Stimulated activated CD4-positive, alpha-beta T cell treated with anti-CD3 and anti-CD28 coated beads, Interleukin-1b, Interleukin-23, amount 100 ng/mL, for 4 hours (primary cell): ENCODE measurements around the gene GGA2.
"Not testable (repeated sequence)": the region's sequence is repeated elsewhere in the genome, so short reads cannot be mapped to it uniquely, and the experiment has no call there.

Experiments
- DNase-seq, 2 donors: peaks; one replicate each; pipeline ENCODE4 v3.0.0-alpha.2; 2020; ENCODE audit warnings: low read depth in 2 of 2

The GGA2 gene

DNA sequence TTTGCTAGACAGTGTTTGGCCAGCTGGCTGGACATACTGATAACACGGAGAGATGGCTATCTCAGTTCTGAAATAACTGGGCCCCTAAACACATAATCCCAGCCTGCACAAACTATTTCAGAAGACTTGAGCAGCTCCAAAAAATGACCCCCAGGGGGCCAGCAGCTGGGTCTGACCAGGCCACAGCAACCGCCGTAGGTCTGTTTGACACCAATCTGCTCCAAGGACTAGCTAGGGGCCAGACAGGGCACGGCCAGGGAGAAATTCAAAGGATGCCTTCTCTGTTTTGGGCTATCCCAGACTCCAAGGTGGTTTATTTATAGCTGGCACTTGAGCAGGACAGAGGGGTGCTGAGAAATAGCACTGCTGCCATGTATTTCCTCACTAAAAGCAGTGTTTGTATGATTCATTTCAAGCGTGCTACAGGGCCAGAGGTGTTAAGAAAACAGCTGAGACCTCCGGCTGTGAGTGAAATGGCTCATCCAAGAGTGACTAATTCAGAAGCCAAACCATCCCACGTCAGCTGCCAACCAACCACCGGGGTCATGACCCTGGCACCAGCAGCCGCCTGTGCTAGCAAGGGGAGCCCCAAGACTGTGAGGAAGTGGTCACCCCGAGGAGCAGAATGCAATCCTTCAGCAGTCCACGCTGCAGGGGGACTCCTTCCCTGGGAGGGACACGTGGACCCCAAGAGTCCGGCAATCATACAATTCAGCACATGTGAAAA, 5.7 kb downstream of the GGA2 start:
- peak; percentile 37 to 38 for DNase-seq

DNA sequence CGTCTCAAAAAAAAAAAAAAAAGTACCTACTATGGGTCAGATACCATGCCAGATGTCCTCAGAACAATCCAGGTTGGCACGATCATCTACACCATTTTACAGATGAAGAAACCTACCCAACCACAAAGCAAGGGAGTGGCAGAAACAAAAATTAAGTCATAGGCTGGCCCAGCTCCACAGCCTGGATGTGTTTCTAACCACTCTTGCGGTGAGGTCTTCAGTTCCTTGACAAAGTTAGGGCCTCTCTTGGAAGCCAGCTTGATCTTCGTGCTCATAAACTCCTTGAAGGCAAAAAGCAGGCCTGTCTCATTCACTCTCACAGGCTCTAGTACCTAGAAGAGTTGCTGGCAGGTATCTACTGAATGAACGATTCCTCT, 6.2 kb downstream of the GGA2 start:
- no peak for DNase-seq

DNA sequence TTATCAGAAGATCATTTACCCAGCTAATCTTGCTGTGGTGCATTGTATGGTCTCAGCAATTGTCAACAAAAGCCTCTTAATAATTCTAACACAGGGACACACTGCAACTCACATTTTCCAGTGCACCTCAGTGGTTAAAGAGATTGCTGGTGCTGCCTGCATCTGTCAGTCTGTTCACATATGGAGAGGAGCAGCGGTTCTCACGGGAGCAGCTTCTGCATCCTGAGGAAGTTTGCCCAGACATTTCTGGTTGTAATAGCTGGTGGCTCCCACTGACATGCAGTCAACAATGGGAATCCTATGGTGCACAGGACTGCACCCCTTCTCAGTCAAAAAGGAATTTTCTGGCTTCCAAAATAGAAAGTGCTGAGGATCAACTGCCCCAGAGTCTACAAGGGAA, 7.8 kb downstream of the GGA2 start:
- no peak for DNase-seq

DNA sequence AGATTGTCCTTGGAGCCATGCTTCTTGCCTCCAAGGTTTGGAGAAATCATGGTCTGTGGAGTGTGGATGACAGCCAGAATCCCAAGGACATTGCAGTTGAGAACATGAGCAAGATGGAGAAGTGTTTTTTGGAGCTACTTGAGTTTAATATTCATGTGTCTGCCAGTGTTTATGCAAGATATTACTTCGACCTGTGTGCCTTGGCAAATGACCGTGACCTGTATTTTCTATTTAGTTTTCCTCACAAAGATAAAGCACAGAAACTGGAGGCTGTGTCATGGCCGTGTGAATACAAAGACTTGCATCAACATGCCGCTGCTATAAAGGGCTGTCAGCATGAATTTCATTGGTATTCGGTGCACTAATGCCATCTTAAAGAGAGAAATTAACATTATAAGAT, 9.0 kb downstream of the GGA2 start:
- DNase-seq = no peak

GRCh38 chr16:23500862-23501225, 9.4 kb downstream of the GGA2 start:
- DNase-seq = no peak

DNA sequence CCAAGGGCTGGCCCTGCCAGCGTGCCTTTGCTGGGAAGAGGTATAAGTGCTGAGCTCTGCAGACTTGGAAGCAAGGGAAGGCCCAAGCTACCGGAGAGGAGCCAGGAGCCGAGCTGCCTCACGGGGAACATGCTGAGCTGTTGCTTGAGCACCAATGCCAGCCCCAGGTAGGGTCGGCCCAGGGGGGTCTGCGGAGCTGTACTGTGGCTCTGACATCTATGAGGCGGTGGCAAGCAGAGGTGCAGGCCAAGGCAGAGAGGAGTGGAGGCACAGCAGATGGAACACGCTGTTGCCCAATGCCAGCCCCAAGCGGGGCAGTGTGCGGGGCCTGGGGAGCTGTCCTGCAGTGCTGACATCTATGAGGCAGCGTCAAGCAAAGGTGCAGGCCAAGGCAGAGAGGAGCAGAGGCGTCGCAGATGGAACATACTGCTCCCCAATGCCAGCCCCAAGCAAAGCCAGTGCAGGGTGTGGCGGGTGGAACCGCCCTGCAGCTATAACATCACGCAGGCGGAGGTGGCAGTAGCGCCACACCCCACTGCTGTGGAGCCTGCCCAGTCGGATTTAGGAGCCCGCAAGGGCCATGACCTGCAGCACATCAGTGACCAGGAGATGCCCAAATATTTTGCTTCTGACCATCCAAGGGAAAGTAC, 10.0 kb downstream of the GGA2 start:
- DNase-seq = no peak

GRCh38 chr16:23499801-23500200, 10.5 kb downstream of the GGA2 start:
- DNase-seq = no peak

DNA sequence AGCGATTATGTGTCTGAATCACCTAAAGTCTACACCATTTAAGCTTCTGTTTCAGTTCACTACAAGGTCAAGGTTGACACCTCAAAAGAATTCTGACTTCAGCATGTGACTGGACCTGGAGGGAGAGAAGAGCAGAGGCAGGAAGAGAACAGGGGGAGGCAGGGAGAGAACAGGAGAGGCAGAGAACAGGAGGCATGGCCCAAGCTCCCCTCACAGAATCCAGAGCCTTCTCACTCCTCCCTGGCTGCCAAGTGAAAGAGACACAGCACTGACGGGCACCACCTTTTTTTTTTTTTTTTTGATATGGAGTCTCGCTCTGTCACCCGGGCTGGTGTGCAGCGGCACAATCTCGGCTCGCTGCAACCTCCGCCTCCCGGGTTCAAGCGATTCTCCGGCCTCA, 11.4 kb downstream of the GGA2 start:
- no peak for DNase-seq

- no peak for DNase-seq
These were observed 12.8 kb downstream of the GGA2 start for GRCh38 chr16:23497543-23497868.

DNA sequence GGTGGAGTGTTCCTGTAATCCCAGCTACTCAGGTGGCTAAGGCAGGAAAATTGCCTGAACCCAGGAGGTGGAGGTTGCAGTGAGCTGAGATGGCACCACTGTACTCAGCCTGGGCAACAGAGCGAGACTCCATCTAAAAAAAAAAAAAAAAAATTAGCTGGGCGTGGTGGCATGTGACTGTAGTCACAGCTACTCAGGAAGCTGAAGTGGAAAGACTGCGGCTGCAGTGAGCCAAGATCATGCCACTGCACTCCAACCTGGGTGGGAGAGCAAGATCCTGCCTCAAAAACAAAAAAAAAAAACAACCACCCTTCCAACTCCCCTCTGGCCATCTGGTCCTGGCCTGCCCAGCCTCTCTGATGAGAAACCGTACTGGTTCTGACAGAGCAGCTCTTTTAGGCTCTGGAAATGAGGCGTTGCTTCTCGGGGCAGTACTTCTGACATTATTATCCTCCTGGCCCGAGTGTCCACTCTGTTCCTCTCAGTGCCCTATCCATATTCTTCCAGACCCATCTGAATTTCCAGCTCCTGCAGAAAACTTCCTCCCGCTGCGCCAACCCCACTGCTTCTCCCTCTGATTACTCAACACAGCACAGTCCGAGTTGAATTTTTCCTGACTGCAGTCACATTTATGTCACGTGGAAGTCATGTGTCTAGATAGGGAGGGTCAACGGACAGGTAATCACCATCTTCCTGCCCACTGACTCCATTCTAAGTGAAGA, 13.3 kb downstream of the GGA2 start:
- DNase-seq = no peak

GRCh38 chr16:23495671-23496070, 14.6 kb downstream of the GGA2 start:
- no peak for DNase-seq

DNA sequence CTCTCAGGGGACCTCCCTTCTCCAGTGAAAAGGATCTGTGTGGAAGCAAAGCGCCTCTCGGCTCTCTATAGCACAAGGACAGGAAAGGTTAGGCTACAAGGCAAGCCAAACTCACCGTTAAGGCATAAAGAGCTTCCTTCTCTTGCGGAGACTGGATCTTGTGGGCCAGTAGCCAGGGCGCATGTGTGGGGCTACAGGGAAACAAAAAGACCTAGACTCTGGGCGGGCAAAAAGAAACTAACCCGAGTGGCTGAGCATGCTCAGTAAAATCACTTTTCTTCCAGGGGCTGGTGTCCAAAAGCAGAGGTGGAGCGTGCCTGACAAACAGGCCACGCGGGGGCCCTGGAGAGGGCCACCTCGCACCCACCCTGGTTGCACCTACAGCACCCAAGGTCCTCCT, 16.1 kb downstream of the GGA2 start:
- no peak for DNase-seq

DNA sequence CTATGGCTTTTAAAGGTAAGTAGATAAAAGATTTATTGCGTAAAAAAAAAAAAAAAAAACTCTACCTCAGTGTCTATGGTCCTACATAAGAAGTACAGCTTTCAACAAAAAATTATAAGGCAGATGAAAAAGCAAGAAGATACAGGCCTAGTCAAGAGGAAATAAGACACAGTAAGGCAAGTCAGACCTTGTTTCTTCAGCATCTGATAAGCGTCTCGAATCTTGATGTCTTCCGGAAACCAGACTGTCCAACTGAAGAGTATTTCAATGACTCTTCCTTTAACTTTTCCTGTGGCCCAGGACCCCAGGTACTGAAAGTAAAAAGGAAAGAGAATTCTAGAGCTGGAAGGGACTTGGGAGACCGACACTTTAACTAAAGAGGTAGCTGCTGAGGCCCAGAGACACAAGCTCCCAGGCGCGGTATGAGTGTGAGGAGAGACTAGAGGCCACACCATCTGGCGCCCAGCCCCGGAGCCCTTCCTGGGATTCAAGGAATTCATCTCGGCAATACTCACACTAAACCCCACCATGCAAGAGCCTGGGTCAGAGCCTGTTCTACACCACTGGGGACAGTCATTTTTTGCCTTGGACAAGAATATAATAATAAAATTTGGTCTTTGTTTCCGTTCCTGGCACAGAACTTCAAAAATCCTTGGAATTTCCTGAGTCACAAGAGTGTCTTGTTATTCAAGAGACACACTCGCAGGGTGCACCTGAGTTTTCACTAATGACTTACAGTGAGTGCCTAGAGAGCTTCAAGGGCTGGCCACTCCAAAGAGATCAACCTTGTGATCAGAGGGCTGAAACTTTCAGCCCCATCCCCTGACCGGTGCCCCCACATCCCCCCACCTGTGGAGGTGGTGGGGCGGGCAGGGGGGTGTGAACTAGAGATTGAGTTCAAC, 18.6 kb downstream of the GGA2 start:
- DNase-seq = no peak

DNA sequence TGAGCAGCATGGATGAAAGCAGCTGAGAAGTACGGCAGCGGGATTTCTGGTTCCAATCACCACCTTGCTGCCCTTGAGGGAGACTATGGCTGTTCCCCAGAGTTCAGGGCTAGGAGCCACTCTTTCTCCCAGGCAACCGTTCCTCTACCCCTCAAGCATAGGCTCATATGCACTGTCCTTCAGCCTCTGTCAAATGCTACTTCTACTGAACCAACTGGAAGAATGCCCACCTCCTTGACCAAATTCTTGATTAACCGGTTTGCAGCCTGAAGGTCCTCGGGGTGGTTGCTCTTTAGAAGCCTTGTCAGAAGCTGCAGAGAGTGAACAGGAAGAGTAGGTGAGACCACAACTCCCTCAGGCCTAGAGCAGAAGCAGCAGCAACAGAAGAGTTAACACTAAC, 23.8 kb downstream of the GGA2 start:
- no peak for DNase-seq

GRCh38 chr16:23485841-23486240, 24.5 kb downstream of the GGA2 start:
- DNase-seq = no peak

GRCh38 chr16:23485257-23485614, 25.1 kb downstream of the GGA2 start:
- DNase-seq = no peak

GRCh38 chr16:23484510-23485256, 25.6 kb downstream of the GGA2 start:
- DNase-seq = no peak

- not testable (repeated sequence) for DNase-seq
These were observed 26.8 kb downstream of the GGA2 start for GRCh38 chr16:23483492-23483891.

GRCh38 chr16:23482778-23483177, 27.5 kb downstream of the GGA2 start:
- no peak for DNase-seq

- no peak for DNase-seq
These were observed 30.0 kb downstream of the GGA2 start for GRCh38 chr16:23480257-23480656.

- DNase-seq = no peak
These were observed 31.2 kb downstream of the GGA2 start for GRCh38 chr16:23479138-23479537.

DNA sequence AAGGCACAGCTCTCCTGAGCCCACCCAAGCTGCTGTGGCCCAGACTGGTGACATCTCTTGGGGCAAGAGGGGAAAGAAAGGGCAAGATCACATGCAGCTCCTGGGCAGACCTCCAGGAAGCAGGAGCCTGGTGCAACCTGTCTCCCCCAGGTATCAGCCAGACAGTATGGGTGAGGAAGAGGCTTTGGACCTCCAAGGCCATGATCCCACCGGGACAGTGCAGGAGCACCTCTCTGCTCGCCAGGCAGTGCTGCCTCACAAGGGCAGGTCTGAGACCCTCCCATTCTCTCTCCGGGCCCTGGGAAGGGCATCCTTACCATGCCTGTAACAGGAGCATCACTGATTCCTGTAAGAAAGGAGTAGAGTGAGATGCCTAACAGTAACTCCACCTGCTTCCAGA, 31.7 kb downstream of the GGA2 start:
- DNase-seq = no peak
